NCI-H128 (cell line): ENCODE results near the gene ARHGEF7.
"Not testable (repeated sequence)": the region's sequence is repeated elsewhere in the genome, so short reads cannot be mapped to it uniquely, and the experiment has no call there.

Experiments
- DNase-seq: peaks from one replicate; lab custom pipeline; 2025; ENCODE audit not compliant: unreplicated experiment; lab: John Stamatoyannopoulos, UW

The ARHGEF7 gene

GRCh38 chr13:111115061-111115964 lies at the start of gene ARHGEF7:
Gene ARHGEF7, plus strand, starts transcription at chr13:111115310. Its CDS starts 217 bp downstream, at chr13:111115527.
- DNase-seq = no peak

GRCh38 chr13:111065698-111066097 lies 49.4 kb upstream of the ARHGEF7 start:
- no peak for DNase-seq

GRCh38 chr13:111066544-111066943 lies 48.6 kb upstream of the ARHGEF7 start:
- DNase-seq = no peak

- DNase-seq = no peak
Observed at GRCh38 chr13:111068009-111068350, 47.1 kb upstream of the ARHGEF7 start.

- DNase-seq = not testable (repeated sequence)
Observed at GRCh38 chr13:111071120-111071519, 44.0 kb upstream of the ARHGEF7 start.

GRCh38 chr13:111071526-111071925 lies 43.6 kb upstream of the ARHGEF7 start:
- not testable (repeated sequence) for DNase-seq

- no peak for DNase-seq
Observed at GRCh38 chr13:111074826-111075225, 40.3 kb upstream of the ARHGEF7 start.

GRCh38 chr13:111076155-111077013 lies 38.7 kb upstream of the ARHGEF7 start:
- no peak for DNase-seq

GRCh38 chr13:111079375-111079774 lies 35.7 kb upstream of the ARHGEF7 start:
- no peak for DNase-seq

GRCh38 chr13:111080642-111081041 lies 34.5 kb upstream of the ARHGEF7 start:
- no peak for DNase-seq

GRCh38 chr13:111082240-111082639 lies 32.9 kb upstream of the ARHGEF7 start:
- no peak for DNase-seq

- DNase-seq = not testable (repeated sequence)
Observed at GRCh38 chr13:111082769-111083168, 32.3 kb upstream of the ARHGEF7 start.

- not testable (repeated sequence) for DNase-seq
Observed at GRCh38 chr13:111083693-111084092, 31.4 kb upstream of the ARHGEF7 start.

- DNase-seq = no peak
Observed at GRCh38 chr13:111090169-111090568, 24.9 kb upstream of the ARHGEF7 start.

- no peak for DNase-seq
Observed at GRCh38 chr13:111092685-111093084, 22.4 kb upstream of the ARHGEF7 start.

GRCh38 chr13:111093136-111093535 lies 22.0 kb upstream of the ARHGEF7 start:
- DNase-seq = no peak

- DNase-seq = no peak
Observed at GRCh38 chr13:111093634-111094033, 21.5 kb upstream of the ARHGEF7 start.

GRCh38 chr13:111095031-111095840 lies 19.9 kb upstream of the ARHGEF7 start:
- no peak for DNase-seq

- DNase-seq = no peak
Observed at GRCh38 chr13:111095911-111096501, 19.1 kb upstream of the ARHGEF7 start.

GRCh38 chr13:111099290-111099689 lies 15.8 kb upstream of the ARHGEF7 start:
- DNase-seq = no peak

GRCh38 chr13:111110054-111110453 lies 5.1 kb upstream of the ARHGEF7 start:
- no peak for DNase-seq
